Stimulated activated CD4-positive, alpha-beta T cell treated with anti-CD3 and anti-CD28 coated beads, Interleukin-4, amount 100 ng/mL, for 24 hours (primary cell): ENCODE measurements around the gene BRMS1.
A peak's percentile ranks its signal among the peaks of the same experiment; 100 is the strongest.

Experiments used
- DNase-seq: peaks from one replicate; pipeline ENCODE4 v3.0.0-alpha.2; 2020

BRMS1 gene

GRCh38 chr11:66302656-66303055 is 42.2 kb downstream of the BRMS1 start:
- no peak for DNase-seq

GRCh38 chr11:66299186-66299585 is 45.7 kb downstream of the BRMS1 start:
- DNase-seq: no peak

- DNase-seq: no peak
These were observed 47.3 kb downstream of the BRMS1 start for GRCh38 chr11:66297610-66298009.

GRCh38 chr11:66294626-66295620 is 50.0 kb downstream of the BRMS1 start:
- DNase-seq: no peak

- no peak for DNase-seq
These were observed 50.9 kb downstream of the BRMS1 start for GRCh38 chr11:66293777-66294625.

GRCh38 chr11:66293352-66293751 is 51.6 kb downstream of the BRMS1 start:
- DNase-seq: no peak

GRCh38 chr11:66292543-66293332 is 52.2 kb downstream of the BRMS1 start:
- DNase-seq: no peak

- no peak for DNase-seq
These were observed 53.0 kb downstream of the BRMS1 start, which contains the start of gene TMEM151A for GRCh38 chr11:66291706-66292542. TMEM151A (plus strand) TSS chr11:66291894; CDS start chr11:66292014, 120 bp downstream.

GRCh38 chr11:66291303-66291705 is 53.6 kb downstream of the BRMS1 start:
- DNase-seq: no peak

GRCh38 chr11:66290330-66290621 is 54.6 kb downstream of the BRMS1 start:
- no peak for DNase-seq

GRCh38 chr11:66289548-66290329 is 55.2 kb downstream of the BRMS1 start:
- peak; percentile 88 for DNase-seq

- peak; percentile 99 for DNase-seq
These were observed 56.0 kb downstream of the BRMS1 start, which contains the start of gene YIF1A for GRCh38 chr11:66288671-66289547. YIF1A (minus strand) TSS chr11:66289143; CDS start chr11:66288985, 158 bp downstream.

GRCh38 chr11:66287889-66288670 is 56.8 kb downstream of the BRMS1 start:
- DNase-seq: no peak
